ENCODE data around the gene MIX23.

DNA sequence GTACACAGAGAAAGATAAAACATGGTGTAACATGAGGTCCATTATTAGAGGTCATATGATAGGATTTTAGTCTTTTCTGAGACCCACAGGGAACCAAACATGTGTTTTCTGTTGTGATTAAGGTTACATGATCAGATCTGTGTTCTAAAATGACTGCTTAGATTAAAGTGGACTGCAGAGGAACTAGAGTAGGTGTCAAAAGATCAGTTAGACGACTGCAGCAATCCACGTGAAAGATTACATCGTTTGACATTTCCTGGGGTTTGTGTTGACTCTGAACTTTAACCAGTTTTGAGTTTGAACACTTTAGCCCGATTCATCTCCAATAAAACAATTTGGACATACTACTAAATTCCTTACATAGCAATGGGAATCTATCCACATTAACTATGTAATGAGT, 5.1 kb downstream of the MIX23 start:
- TF ChIP-seq, protein P1, sequence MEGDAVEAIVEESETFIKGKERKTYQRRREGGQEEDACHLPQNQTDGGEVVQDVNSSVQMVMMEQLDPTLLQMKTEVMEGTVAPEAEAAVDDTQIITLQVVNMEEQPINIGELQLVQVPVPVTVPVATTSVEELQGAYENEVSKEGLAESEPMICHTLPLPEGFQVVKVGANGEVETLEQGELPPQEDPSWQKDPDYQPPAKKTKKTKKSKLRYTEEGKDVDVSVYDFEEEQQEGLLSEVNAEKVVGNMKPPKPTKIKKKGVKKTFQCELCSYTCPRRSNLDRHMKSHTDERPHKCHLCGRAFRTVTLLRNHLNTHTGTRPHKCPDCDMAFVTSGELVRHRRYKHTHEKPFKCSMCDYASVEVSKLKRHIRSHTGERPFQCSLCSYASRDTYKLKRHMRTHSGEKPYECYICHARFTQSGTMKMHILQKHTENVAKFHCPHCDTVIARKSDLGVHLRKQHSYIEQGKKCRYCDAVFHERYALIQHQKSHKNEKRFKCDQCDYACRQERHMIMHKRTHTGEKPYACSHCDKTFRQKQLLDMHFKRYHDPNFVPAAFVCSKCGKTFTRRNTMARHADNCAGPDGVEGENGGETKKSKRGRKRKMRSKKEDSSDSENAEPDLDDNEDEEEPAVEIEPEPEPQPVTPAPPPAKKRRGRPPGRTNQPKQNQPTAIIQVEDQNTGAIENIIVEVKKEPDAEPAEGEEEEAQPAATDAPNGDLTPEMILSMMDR (IDR thresholded peaks at IDR 0.05) = no peak
- TF ChIP-seq POLR2AphosphoS5 (IDR thresholded peaks at IDR 0.05; ENCODE audit: insufficient read depth in 1 of 2, low read depth in 1 of 2) = no peak
- TF ChIP-seq POLR2A (IDR thresholded peaks at IDR 0.05) = no peak
